ENCODE results near the gene FGR.

The FGR gene

GRCh38 chr1:27599605-27600497 lies 35.1 kb downstream of the FGR start:
- no peak for DNase-seq

GRCh38 chr1:27598902-27599528 lies 36.0 kb downstream of the FGR start:
- DNase-seq, result no peak

GRCh38 chr1:27598295-27598687 lies 36.7 kb downstream of the FGR start:
- DNase-seq, result no peak

- no peak for DNase-seq
Observed at GRCh38 chr1:27597516-27598294, 37.3 kb downstream of the FGR start.

- no peak for DNase-seq
Observed at GRCh38 chr1:27596986-27597385, 38.0 kb downstream of the FGR start.

- no peak for DNase-seq
Observed at GRCh38 chr1:27596261-27596660, 38.7 kb downstream of the FGR start.

GRCh38 chr1:27595597-27595996 lies 39.4 kb downstream of the FGR start:
- DNase-seq, result no peak

GRCh38 chr1:27594564-27595510 lies 40.1 kb downstream of the FGR start:
- DNase-seq, result no peak

- no peak for DNase-seq
Observed at GRCh38 chr1:27593678-27594563, 41.1 kb downstream of the FGR start.

- DNase-seq, result no peak
Observed at GRCh38 chr1:27592931-27593677, 41.9 kb downstream of the FGR start.

GRCh38 chr1:27592232-27592930 lies 42.6 kb downstream of the FGR start:
- DNase-seq, result no peak

GRCh38 chr1:27591622-27592021 lies 43.4 kb downstream of the FGR start:
- DNase-seq, result no peak

- DNase-seq, result no peak
Observed at GRCh38 chr1:27590917-27591508, 44.0 kb downstream of the FGR start.

- no peak for DNase-seq
Observed at GRCh38 chr1:27589841-27590426, 45.1 kb downstream of the FGR start.

- no peak for DNase-seq
Observed at GRCh38 chr1:27589441-27589840, 45.5 kb downstream of the FGR start.

GRCh38 chr1:27588256-27589232 lies 46.4 kb downstream of the FGR start:
- DNase-seq, result no peak

- DNase-seq, result no peak
Observed at GRCh38 chr1:27585684-27586083, 49.3 kb downstream of the FGR start.

GRCh38 chr1:27584453-27584852 lies 50.5 kb downstream of the FGR start:
- DNase-seq, result no peak

All from NCI-H526 treated with DMSO at 0.1 percent for 48 hours (cell line).